MCF 10A (cell line): ENCODE results near the gene LRMDA. TPM values are rescaled to one million over a fixed set of nuclear protein-coding genes. Genes with fewer than 3 reads are reported as not detected.

ENCODE experiments used
- BruUV-seq: library from RNA; stranded (reverse); fragments of 400-500 nt; replicated peaks from 2 replicates; lab custom pipeline; 2021; lab: Mats Ljungman, UMichigan
- CTCF ChIA-PET: fragments of 300-600 bp; sonication (Branson Sonifier 250); formaldehyde crosslinking; extraction: SDS; loops from one replicate; lab custom pipeline; 2021; ENCODE audit warnings: antibody characterized with exemption, inconsistent platforms; lab: Yijun Ruan, JAX
- POLR2A ChIA-PET: fragments of 300-600, 350-650 bp; sonication (Branson Sonifier 250); formaldehyde crosslinking; extraction: SDS; loops from one replicate; lab custom pipeline; 2020; ENCODE audit warnings: antibody characterized with exemption, inconsistent platforms; lab: Yijun Ruan, JAX
- DNase-seq: peaks from one replicate; pipeline ENCODE4 v3.0.0-alpha.2; 2018; ENCODE audit not compliant: unreplicated experiment
- H3K27ac Mint-ChIP-seq: one replicate; pipeline ENCODE4 v1.8.0; 2022; ENCODE audit warnings: mild to moderate bottlenecking, low read depth, mixed read lengths; ENCODE audit not compliant: unreplicated experiment
- H3K27me3 Mint-ChIP-seq: one replicate; pipeline ENCODE4 v1.8.0; 2022; ENCODE audit warnings: mixed read lengths; ENCODE audit not compliant: insufficient read depth, unreplicated experiment
- H3K36me3 Mint-ChIP-seq: one replicate; pipeline ENCODE4 v1.8.0; 2022; ENCODE audit warnings: mild to moderate bottlenecking, moderate library complexity, mixed read lengths; ENCODE audit not compliant: insufficient read depth, unreplicated experiment
- H3K4me1 Mint-ChIP-seq: one replicate; pipeline ENCODE4 v1.8.0; 2022; ENCODE audit warnings: mixed read lengths; ENCODE audit not compliant: insufficient read depth, unreplicated experiment
- H3K4me3 Mint-ChIP-seq: one replicate; pipeline ENCODE4 v1.8.0; 2022; ENCODE audit warnings: mild to moderate bottlenecking, moderate library complexity, mixed read lengths; ENCODE audit not compliant: unreplicated experiment
- H3K9me3 Mint-ChIP-seq: one replicate; pipeline ENCODE4 v1.8.0; 2022; ENCODE audit warnings: mixed read lengths; ENCODE audit not compliant: unreplicated experiment
- CTCF ChIP-seq: fragments of 200-600 bp; IDR thresholded peaks from one replicate; pipeline ENCODE4 v1.8.0; 2022; ENCODE audit warnings: antibody characterized with exemption, mild to moderate bottlenecking; ENCODE audit not compliant: unreplicated experiment
- intact Hi-C: fragments of 100-400 bp; cut with micrococcal nuclease; formaldehyde crosslinking; loops from 2 replicates; pipeline ENCODE4 v1.14.1; 2022
- total RNA-seq: library from RNA; stranded (reverse); gene quantifications from 2 replicates; pipeline ENCODE4 v1.2.3, GENCODE V29; 2022

Gene LRMDA
- total RNA-seq, 1 experiment from 2014 or later, result not detected

GRCh38 chr10:75435291-75435690 is 3.9 kb downstream of the LRMDA start:
- H3K36me3 Mint-ChIP-seq, result no peaks in the 10 kb centered on the region
- ChIA-PET POLR2A (interaction anchor here (2.1 kb wide), 1 partner anchor 34 kb away, joined by 6 read pairs; the partner anchor contains the start of gene ZNF503), CTCF (no interaction called here)
- TF ChIP-seq CTCF, result no peak
- BruUV-seq, result no TSS peak
- intact Hi-C loops, result no loop called here
- H3K27me3 Mint-ChIP-seq, result no peaks in the 10 kb centered on the region
- H3K4me3 Mint-ChIP-seq, result no peak overlapping the region
- DNase-seq, result no peak
- H3K27ac Mint-ChIP-seq, result no peak overlapping the region
- peaks cover 4% of the 10 kb centered on the region for H3K4me1 Mint-ChIP-seq
- H3K9me3 Mint-ChIP-seq, result no peaks in the 10 kb centered on the region

GRCh38 chr10:75436896-75437295 is 5.5 kb downstream of the LRMDA start:
- DNase-seq, result no peak
- Mint-ChIP-seq H3K9me3 (peaks cover under 1% of the 10 kb centered on the region), H3K4me3 (no peak overlapping the region), H3K36me3 (no peaks in the 10 kb centered on the region), H3K27me3 (no peaks in the 10 kb centered on the region), H3K27ac (no peak overlapping the region), H3K4me1 (no peaks in the 10 kb centered on the region)
- intact Hi-C loops, result no loop called here
- ChIA-PET CTCF (interaction anchor here (0.6 to 1.0 kb wide), 3 partner anchors 37 to 221 kb away, joined by 3 read pairs; no protein-coding TSS in a partner anchor), POLR2A (interaction anchor here (0.6 kb wide), 1 partner anchor 292 kb away, joined by 3 read pairs; no protein-coding TSS in a partner anchor)
- BruUV-seq, result no TSS peak
- no peak for TF ChIP-seq CTCF

GRCh38 chr10:75437693-75438092 is 6.3 kb downstream of the LRMDA start:
- Mint-ChIP-seq H3K27ac (no peak overlapping the region), H3K36me3 (no peaks in the 10 kb centered on the region), H3K4me1 (no peaks in the 10 kb centered on the region), H3K27me3 (no peaks in the 10 kb centered on the region), H3K9me3 (peaks cover 8% of the 10 kb centered on the region), H3K4me3 (no peak overlapping the region)
- no peak for DNase-seq
- ChIA-PET CTCF (interaction anchor here (0.6 kb wide), 1 partner anchor 220 kb away, joined by 3 read pairs; no protein-coding TSS in a partner anchor), POLR2A (no interaction called here)
- TF ChIP-seq CTCF, result no peak
- BruUV-seq, result no TSS peak
- intact Hi-C loops, result no loop called here

GRCh38 chr10:75438275-75438674 is 6.9 kb downstream of the LRMDA start:
- no peak for DNase-seq
- H3K9me3 Mint-ChIP-seq, result peaks cover 10% of the 10 kb centered on the region
- ChIA-PET CTCF (no interaction called here), POLR2A (no interaction called here)
- H3K27ac Mint-ChIP-seq, result no peak overlapping the region
- BruUV-seq, result no TSS peak
- no peaks in the 10 kb centered on the region for H3K36me3 Mint-ChIP-seq
- intact Hi-C loops, result no loop called here
- no peak for TF ChIP-seq CTCF
- H3K4me3 Mint-ChIP-seq, result no peak overlapping the region
- no peaks in the 10 kb centered on the region for H3K4me1 Mint-ChIP-seq
- no peaks in the 10 kb centered on the region for H3K27me3 Mint-ChIP-seq
